IMR-90 (cell line): ENCODE data around the gene OLFM3. TPM values are rescaled to one million over a fixed set of nuclear protein-coding genes. Genes with fewer than 3 reads are reported as not detected.

Experiments
- ATAC-seq: fragments of 200-7000 bp; cut with Tn5 transposase; 2 replicates; pipeline ENCODE4 v1.9.1; 2020; ENCODE audit warnings: low read depth, mild to moderate bottlenecking, moderate library complexity
- BruUV-seq: library from RNA; stranded (reverse); fragments of 400-500 nt; replicated peaks from 2 replicates; lab custom pipeline; 2021; lab: Mats Ljungman, UMichigan
- CTCF ChIA-PET: fragments of 300-600 bp; formaldehyde crosslinking; extraction: SDS; loops from one replicate; lab custom pipeline; 2021; ENCODE audit warnings: antibody characterized with exemption; lab: Yijun Ruan, JAX
- POLR2A ChIA-PET: fragments of 300-600 bp; sonication (Branson Sonifier 250); formaldehyde crosslinking; loops from one replicate; lab custom pipeline; 2022; ENCODE audit warnings: antibody characterized with exemption; ENCODE audit not compliant: unreplicated experiment; lab: Charles Lee
- DNase-seq: peaks from one replicate; pipeline ENCODE4 v3.0.0; 2013
- H2AFZ ChIP-seq: replicated peaks from 2 replicates; pipeline ENCODE3; 2013; ENCODE audit warnings: low read length, mild to moderate bottlenecking; ENCODE audit not compliant: poor library complexity
- H2AK5ac ChIP-seq: 2 replicates; pipeline ENCODE4 v1.6.1; 2013; ENCODE audit warnings: low read depth, low read length, inconsistent platforms
- H2AK9ac ChIP-seq: replicated peaks from 2 replicates; pipeline ENCODE3; 2013; ENCODE audit warnings: mild to moderate bottlenecking, low read depth, low read length, moderate library complexity; ENCODE audit not compliant: poor library complexity
- H2BK120ac ChIP-seq: 2 replicates; pipeline ENCODE4 v1.6.1; 2013; ENCODE audit warnings: low read depth, low read length, inconsistent platforms
- H2BK15ac ChIP-seq: 3 replicates; pipeline ENCODE4 v1.6.1; 2013; ENCODE audit warnings: low read depth, low read length, inconsistent platforms
- H2BK20ac ChIP-seq: 2 replicates; pipeline ENCODE4 v1.6.1; 2013; ENCODE audit warnings: low read depth, mild to moderate bottlenecking, inconsistent platforms, low read length, moderate library complexity
- H2BK5ac ChIP-seq: 2 replicates; pipeline ENCODE4 v1.6.1; 2013; ENCODE audit warnings: mild to moderate bottlenecking, low read depth, low read length, inconsistent platforms; ENCODE audit not compliant: poor library complexity, severe bottlenecking
- H3K14ac ChIP-seq: replicated peaks from 2 replicates; pipeline ENCODE4 v1.6.1; 2013; ENCODE audit warnings: low read depth, low read length, inconsistent platforms
- H3K18ac ChIP-seq: 2 replicates; pipeline ENCODE4 v1.6.1; 2013; ENCODE audit warnings: low read depth, low read length, control low read depth
- H3K23ac ChIP-seq: 2 replicates; pipeline ENCODE4 v1.6.1; 2013; ENCODE audit warnings: low read depth, low read length, inconsistent platforms
- H3K27ac ChIP-seq: 2 replicates; pipeline ENCODE4 v1.5.1; 2013; ENCODE audit warnings: mild to moderate bottlenecking, control low read depth, low read length; ENCODE audit not compliant: insufficient read depth
- H3K27me3 ChIP-seq: 2 replicates; pipeline ENCODE4 v1.6.1; 2013; ENCODE audit warnings: low read length; ENCODE audit not compliant: control insufficient read depth, insufficient read depth
- H3K36me3 ChIP-seq: 2 replicates; pipeline ENCODE4 v1.6.1; 2013; ENCODE audit warnings: low read length, mixed read lengths; ENCODE audit not compliant: control insufficient read depth, insufficient read depth
- H3K4ac ChIP-seq: 2 replicates; pipeline ENCODE4 v1.6.1; 2013; ENCODE audit warnings: low read depth, low read length, inconsistent platforms
- H3K4me1 ChIP-seq: 2 replicates; pipeline ENCODE4 v1.6.1; 2013; ENCODE audit warnings: low read length, mixed read lengths; ENCODE audit not compliant: control insufficient read depth, insufficient read depth
- H3K4me2 ChIP-seq: 2 replicates; pipeline ENCODE4 v1.6.1; 2013; ENCODE audit warnings: low read depth, mild to moderate bottlenecking, control low read depth, low read length, moderate library complexity
- H3K4me3 ChIP-seq: 2 replicates; pipeline ENCODE4 v1.5.1; 2013; ENCODE audit warnings: low read depth, mild to moderate bottlenecking, control low read depth, low read length, moderate library complexity; ENCODE audit not compliant: insufficient read depth
- H3K56ac ChIP-seq: 2 replicates; pipeline ENCODE4 v1.6.1; 2013; ENCODE audit warnings: low read length, inconsistent platforms; ENCODE audit not compliant: insufficient read depth; ENCODE audit errors: extremely low read depth
- H3K79me1 ChIP-seq, 2 experiments: 2 replicates each; pipeline ENCODE4 v1.6.1; 2013; ENCODE audit warnings: low read length in 2 of 2, inconsistent platforms in 1 of 2, low read depth in 1 of 2
- H3K9ac ChIP-seq: 2 replicates; pipeline ENCODE4 v1.6.1; 2013; ENCODE audit warnings: low read depth, low read length, control low read depth
- H3K9me1 ChIP-seq: 2 replicates; pipeline ENCODE4 v1.6.1; 2013; ENCODE audit warnings: low read length, inconsistent platforms; ENCODE audit not compliant: insufficient read depth
- H3K9me3 ChIP-seq: 2 replicates; pipeline ENCODE4 v1.6.1; 2013; ENCODE audit warnings: low read length; ENCODE audit not compliant: control insufficient read depth, insufficient read depth
- H4K20me1 ChIP-seq: 2 replicates; pipeline ENCODE4 v1.6.1; 2013; ENCODE audit warnings: low read length, inconsistent platforms; ENCODE audit not compliant: insufficient read depth
- H4K5ac ChIP-seq: 2 replicates; pipeline ENCODE4 v1.6.1; 2013; ENCODE audit warnings: mild to moderate bottlenecking, low read depth, low read length, control low read depth
- H4K8ac ChIP-seq, 2 experiments: 2 replicates each; pipeline ENCODE4 v1.6.1; 2013; ENCODE audit warnings: low read depth in 2 of 2, low read length in 2 of 2, control low read depth in 1 of 2, inconsistent platforms in 1 of 2
- H4K91ac ChIP-seq: 2 replicates; pipeline ENCODE4 v1.6.1; 2013; ENCODE audit warnings: low read depth, low read length, inconsistent platforms; ENCODE audit not compliant: insufficient read depth
- BHLHE40 ChIP-seq: fragments of 150-350 bp; IDR thresholded peaks from 2 replicates; pipeline ENCODE4 v1.6.1; 2016; ENCODE audit warnings: mild to moderate bottlenecking, low read depth, low read length
- CEBPB ChIP-seq: IDR thresholded peaks from 2 replicates; pipeline ENCODE4 v1.6.1; 2012; ENCODE audit warnings: low read depth, low read length, improper control_type of control experiment
- CHD1 ChIP-seq: IDR thresholded peaks from 2 replicates; pipeline ENCODE4 v1.6.1; 2012; ENCODE audit warnings: low read depth, low read length, improper control_type of control experiment
- FOS ChIP-seq: fragments of 150-350 bp; IDR thresholded peaks from 2 replicates; pipeline ENCODE4 v1.6.1; 2016; ENCODE audit warnings: low read depth, low read length
- MAFK ChIP-seq: IDR thresholded peaks from 2 replicates; pipeline ENCODE4 v1.6.1; 2012; ENCODE audit warnings: low read depth, low read length, improper control_type of control experiment
- MAZ ChIP-seq: IDR thresholded peaks from 2 replicates; pipeline ENCODE4 v1.6.1; 2012; ENCODE audit warnings: low read depth, mild to moderate bottlenecking, low read length, improper control_type of control experiment, moderate library complexity, borderline replicate concordance
- MXI1 ChIP-seq: IDR thresholded peaks from 2 replicates; pipeline ENCODE4 v1.6.1; 2012; ENCODE audit warnings: low read depth, mild to moderate bottlenecking, low read length, moderate library complexity, borderline replicate concordance
- POLR2A ChIP-seq: IDR thresholded peaks from 2 replicates; pipeline ENCODE4 v1.6.1; 2012; ENCODE audit warnings: mild to moderate bottlenecking, low read depth, low read length
- RAD21 ChIP-seq: IDR thresholded peaks from 2 replicates; pipeline ENCODE4 v1.6.1; 2012; ENCODE audit warnings: low read length, improper control_type of control experiment
- RCOR1 ChIP-seq: IDR thresholded peaks from 2 replicates; pipeline ENCODE4 v1.6.1; 2012; ENCODE audit warnings: mild to moderate bottlenecking, low read length, improper control_type of control experiment; ENCODE audit not compliant: insufficient replicate concordance
- RFX5 ChIP-seq: IDR thresholded peaks from 2 replicates; pipeline ENCODE4 v1.8.0; 2012; ENCODE audit warnings: low read depth, mild to moderate bottlenecking, low read length, moderate library complexity
- SMC3 ChIP-seq: fragments of 150-350 bp; IDR thresholded peaks from 2 replicates; pipeline ENCODE4 v1.6.1; 2016; ENCODE audit warnings: low read depth, mild to moderate bottlenecking, antibody characterized with exemption, low read length, moderate library complexity
- USF2 ChIP-seq: fragments of 150-350 bp; IDR thresholded peaks from 2 replicates; pipeline ENCODE4 v1.6.1; 2017; ENCODE audit warnings: mild to moderate bottlenecking, antibody characterized with exemption, low read length, low read depth
- WGBS, 2 experiments: methylation state at CpG; one replicate each; pipeline versions ENCODE4 v1.1.5 to v1.1.7; 2013; ENCODE audit warnings: missing lambda C conversion rate in 2 of 2; ENCODE audit not compliant: insufficient read length in 1 of 2; ENCODE audit errors: extremely low coverage in 2 of 2; 5-methylcytosine and 5-hydroxymethylcytosine counted together
- dilution Hi-C: fragments of 300-500 bp; cut with HindIII; formaldehyde crosslinking; loops from one replicate; pipeline ENCODE4 v1.14.3; 2018; ENCODE audit warnings: low sequenced_read_pairs; ENCODE audit not compliant: unreplicated experiment
- in situ Hi-C: fragments of 300-500 bp; cut with MboI; formaldehyde crosslinking; loops from 3 replicates; pipeline ENCODE4 v1.14.3; 2019; ENCODE audit warnings: low sequenced_read_pairs, inconsistent platforms, mixed read lengths
- intact Hi-C: fragments of 100-400 bp; cut with micrococcal nuclease; formaldehyde crosslinking; loops from 2 replicates; pipeline ENCODE4 v1.10.0; 2022
- polyA plus RNA-seq, 3 experiments: library from polyadenylated mRNA; depleted of rRNA; stranded (reverse); fragments of >200 nt; gene quantifications; 2 replicates each; pipeline ENCODE4 v1.2.3, GENCODE V29; 2012; ENCODE audit warnings: low replicate concordance in 1 of 3
- total RNA-seq: library from RNA; depleted of rRNA; stranded (reverse); fragments of >200 nt; gene quantifications from 2 replicates; pipeline ENCODE4 v1.2.3, GENCODE V29; 2012
- TF ChIP-seq, protein P1 (sequence below): fragments of 150-350 bp; IDR thresholded peaks from 2 replicates; pipeline ENCODE4 v1.6.1; 2016; ENCODE audit warnings: low read depth, mild to moderate bottlenecking, low read length, moderate library complexity, borderline replicate concordance
- TF ChIP-seq, protein P2 (sequence below): conservative IDR thresholded peaks from 2 replicates; pipeline ENCODE4 v1.5.1; 2012; ENCODE audit warnings: mild to moderate bottlenecking, low read depth, low read length, improper control_type of control experiment

OLFM3 gene
- total and polyA plus RNA-seq, 2 of the 4 experiments (the other 2 are of a cell fraction), result not detected

DNA sequence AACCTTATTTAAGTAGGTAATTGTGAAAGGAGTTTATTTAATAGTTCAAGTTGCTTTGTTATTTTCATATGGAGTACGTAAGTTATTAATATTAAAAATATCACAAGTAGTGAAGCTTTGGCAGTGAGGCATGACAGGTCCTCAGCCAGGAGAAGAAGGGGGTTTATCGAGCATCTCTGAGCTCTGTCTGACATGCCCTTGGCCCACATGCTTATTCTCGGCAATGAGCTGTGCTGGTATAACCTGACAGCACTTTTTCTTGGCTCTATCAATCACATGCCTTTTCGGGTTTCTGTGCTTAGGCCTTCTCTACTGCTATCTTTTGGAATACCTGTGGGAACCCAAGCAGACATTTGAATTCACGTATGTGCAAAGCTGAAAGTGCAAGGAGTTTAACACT is 84.8 kb downstream of the OLFM3 start:
- H4K91ac ChIP-seq, result no peak overlapping the region
- no peak overlapping the region for H3K4me3 ChIP-seq
- H2BK120ac ChIP-seq, result no peak overlapping the region
- H2AFZ ChIP-seq, result no peak overlapping the region
- H3K27ac ChIP-seq, result no peak overlapping the region
- H3K79me1 ChIP-seq, result no peaks in the 10 kb centered on the region
- H2BK20ac ChIP-seq, result no peak overlapping the region
- no peak overlapping the region for H2AK5ac ChIP-seq
- no TSS peak for BruUV-seq
- no peak overlapping the region for H2AK9ac ChIP-seq
- H3K4ac ChIP-seq, result no peak overlapping the region
- CTCF ChIA-PET, result no interaction called here
- in situ Hi-C loops, result no loop called here
- H2BK5ac ChIP-seq, result no peak overlapping the region
- no peak overlapping the region for H4K5ac ChIP-seq
- H3K9ac ChIP-seq, result no peak overlapping the region
- no peak overlapping the region for H3K18ac ChIP-seq
- H3K14ac ChIP-seq, result no peak overlapping the region
- H3K36me3 ChIP-seq, result no peaks in the 10 kb centered on the region
- no peak for TF ChIP-seq MAFK
- TF ChIP-seq BHLHE40, result no peak
- TF ChIP-seq, protein P1, sequence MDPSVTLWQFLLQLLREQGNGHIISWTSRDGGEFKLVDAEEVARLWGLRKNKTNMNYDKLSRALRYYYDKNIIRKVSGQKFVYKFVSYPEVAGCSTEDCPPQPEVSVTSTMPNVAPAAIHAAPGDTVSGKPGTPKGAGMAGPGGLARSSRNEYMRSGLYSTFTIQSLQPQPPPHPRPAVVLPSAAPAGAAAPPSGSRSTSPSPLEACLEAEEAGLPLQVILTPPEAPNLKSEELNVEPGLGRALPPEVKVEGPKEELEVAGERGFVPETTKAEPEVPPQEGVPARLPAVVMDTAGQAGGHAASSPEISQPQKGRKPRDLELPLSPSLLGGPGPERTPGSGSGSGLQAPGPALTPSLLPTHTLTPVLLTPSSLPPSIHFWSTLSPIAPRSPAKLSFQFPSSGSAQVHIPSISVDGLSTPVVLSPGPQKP, result no peak
- no peak for TF ChIP-seq SMC3
- TF ChIP-seq POLR2A, result no peak
- TF ChIP-seq, protein P2, sequence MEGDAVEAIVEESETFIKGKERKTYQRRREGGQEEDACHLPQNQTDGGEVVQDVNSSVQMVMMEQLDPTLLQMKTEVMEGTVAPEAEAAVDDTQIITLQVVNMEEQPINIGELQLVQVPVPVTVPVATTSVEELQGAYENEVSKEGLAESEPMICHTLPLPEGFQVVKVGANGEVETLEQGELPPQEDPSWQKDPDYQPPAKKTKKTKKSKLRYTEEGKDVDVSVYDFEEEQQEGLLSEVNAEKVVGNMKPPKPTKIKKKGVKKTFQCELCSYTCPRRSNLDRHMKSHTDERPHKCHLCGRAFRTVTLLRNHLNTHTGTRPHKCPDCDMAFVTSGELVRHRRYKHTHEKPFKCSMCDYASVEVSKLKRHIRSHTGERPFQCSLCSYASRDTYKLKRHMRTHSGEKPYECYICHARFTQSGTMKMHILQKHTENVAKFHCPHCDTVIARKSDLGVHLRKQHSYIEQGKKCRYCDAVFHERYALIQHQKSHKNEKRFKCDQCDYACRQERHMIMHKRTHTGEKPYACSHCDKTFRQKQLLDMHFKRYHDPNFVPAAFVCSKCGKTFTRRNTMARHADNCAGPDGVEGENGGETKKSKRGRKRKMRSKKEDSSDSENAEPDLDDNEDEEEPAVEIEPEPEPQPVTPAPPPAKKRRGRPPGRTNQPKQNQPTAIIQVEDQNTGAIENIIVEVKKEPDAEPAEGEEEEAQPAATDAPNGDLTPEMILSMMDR, result no peak
- no peak for TF ChIP-seq CEBPB
- TF ChIP-seq RAD21, result no peak
- TF ChIP-seq RCOR1, result no peak
- no peak for TF ChIP-seq CHD1
- TF ChIP-seq USF2, result no peak
- TF ChIP-seq MXI1, result no peak
- TF ChIP-seq MAZ, result no peak
- TF ChIP-seq FOS, result no peak
- no peak for TF ChIP-seq RFX5
- POLR2A ChIA-PET, result no interaction called here
- no peaks in the 10 kb centered on the region for H4K20me1 ChIP-seq
- WGBS, 2 experiments, result no CpG with 5 or more reads among the region's 5 CpGs
- H3K23ac ChIP-seq, result no peak overlapping the region
- ATAC-seq (no peak), DNase-seq (no peak)
- H2BK15ac ChIP-seq, result no peak overlapping the region
- H3K27me3 ChIP-seq, result no peaks in the 10 kb centered on the region
- H3K4me1 ChIP-seq, result no peaks in the 10 kb centered on the region
- no peaks in the 10 kb centered on the region for H3K9me1 ChIP-seq
- intact Hi-C loops, result no loop called here
- no peak overlapping the region for H3K4me2 ChIP-seq
- no peak overlapping the region for H3K56ac ChIP-seq
- no peaks in the 10 kb centered on the region for H3K9me3 ChIP-seq
- dilution Hi-C loops, result no loop called here
- no peak overlapping the region for H4K8ac ChIP-seq
